ENCODE measurements around the gene PLCL1.

DNA sequence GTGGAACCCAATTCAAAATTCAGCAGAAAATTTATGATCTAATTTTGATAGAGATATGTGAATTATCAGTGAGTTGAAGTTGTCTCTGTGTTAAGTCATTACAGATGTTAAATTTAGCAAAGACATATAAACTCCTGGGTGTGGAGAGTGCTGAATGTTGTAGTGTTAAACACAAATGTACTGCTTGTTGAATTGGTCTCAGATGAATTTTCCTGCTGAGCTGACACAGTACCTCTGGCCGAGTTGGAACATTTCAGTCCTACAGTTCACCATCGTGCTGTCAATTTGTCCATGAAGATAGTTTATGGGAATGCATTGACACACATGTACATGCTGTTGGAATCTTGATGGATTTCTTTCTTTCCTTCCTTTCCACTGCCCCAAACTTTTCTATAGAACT, 255.9 kb downstream of the PLCL1 start:
- TF ChIP-seq EP300 (IDR thresholded peaks at IDR 0.05) (no peak), CTCF (IDR thresholded peaks at IDR 0.05) (no peak)
